Measurements from ENCODE around the gene SLC2A13. TPM values are rescaled to one million over a fixed set of nuclear protein-coding genes. Genes with fewer than 3 reads are reported as not detected.
"Not testable (repeated sequence)": the region's sequence is repeated elsewhere in the genome, so short reads cannot be mapped to it uniquely, and the experiment has no call there.

The SLC2A13 gene
- total RNA-seq, 2 donors from 2014 or later = 6.4 to 16.3 TPM

DNA sequence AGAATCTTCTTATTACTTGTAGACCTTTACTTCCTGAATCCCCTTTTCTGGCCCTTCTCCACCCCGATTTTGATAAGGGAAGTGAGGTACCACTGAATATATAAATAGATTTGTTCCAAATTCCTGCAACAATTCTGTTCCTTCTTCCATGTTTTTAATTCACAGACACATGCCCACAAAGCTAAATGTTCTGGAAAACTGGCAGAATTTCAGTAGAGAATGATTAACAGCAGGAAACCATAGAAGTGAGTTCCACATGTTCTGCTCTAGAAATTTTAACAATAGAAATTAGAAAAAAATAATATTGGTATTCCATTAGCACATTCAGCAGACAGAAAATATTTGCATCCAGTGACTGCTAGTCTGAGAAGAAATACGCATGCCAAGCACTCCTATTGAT, 139.6 kb downstream of the SLC2A13 start:
- no peak for ATAC-seq
- intact Hi-C loops (cut with DNase I) = no loop called here
- no peak for DNase-seq

DNA sequence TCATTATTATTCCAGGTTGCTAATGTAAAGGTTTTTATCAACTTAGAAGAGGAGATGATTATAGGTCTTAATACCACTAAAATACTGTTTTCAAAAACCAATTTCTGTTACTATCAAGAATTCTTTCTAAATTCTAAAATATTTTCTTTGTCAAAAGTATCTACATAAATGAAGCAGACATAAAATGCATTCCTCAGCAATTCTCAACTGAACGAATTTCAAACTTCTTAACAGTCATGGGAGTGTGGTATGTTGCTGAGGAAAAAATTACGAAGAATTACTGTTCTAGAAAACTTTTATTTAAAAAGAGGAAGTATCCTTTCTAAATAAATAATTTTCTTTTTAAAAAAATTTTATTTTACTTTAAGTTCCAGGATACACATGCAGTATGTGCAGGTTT, 146.4 kb downstream of the SLC2A13 start:
- intact Hi-C loops (cut with DNase I) = no loop called here
- no peak for ATAC-seq
- no peak for DNase-seq

DNA sequence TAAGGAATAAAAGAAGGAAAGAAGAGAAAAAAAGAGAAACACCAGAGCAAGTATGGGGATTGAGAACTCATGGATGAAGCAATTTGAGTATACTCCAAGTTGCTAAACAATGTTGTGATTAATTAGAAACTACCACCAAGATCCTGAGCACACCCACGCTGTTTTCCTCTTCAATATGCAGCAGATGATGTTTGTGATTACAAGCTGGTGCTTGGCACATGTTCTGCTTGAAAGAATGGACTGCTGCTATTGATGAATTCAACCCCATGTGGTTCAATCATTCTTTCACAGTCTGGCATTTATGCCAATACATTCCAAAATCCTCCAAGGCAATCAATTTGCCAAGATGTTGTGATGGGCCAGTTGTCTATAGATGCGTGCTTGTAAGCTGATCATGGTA, 146.8 kb downstream of the SLC2A13 start:
- intact Hi-C loops (cut with DNase I) = no loop called here
- ATAC-seq (no peak), DNase-seq (no peak)

DNA sequence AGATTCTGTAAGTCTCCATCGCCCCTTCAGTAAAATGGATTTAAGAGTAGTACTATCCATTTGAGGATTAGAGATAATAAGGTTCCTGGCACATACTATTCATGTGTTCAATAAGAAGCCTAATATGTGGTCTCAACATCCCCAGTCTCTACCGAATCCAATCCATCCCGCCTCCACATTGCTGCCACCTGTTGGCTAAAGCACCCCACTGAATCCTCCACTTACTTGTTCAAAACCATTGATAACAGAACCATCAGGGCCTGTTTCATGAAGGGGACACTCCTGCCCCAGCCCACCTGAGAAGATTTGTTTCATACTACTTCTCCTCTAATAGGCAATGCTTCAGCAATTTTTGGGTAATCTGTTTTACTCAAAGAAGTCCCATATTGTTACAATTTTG, 147.5 kb downstream of the SLC2A13 start:
- DNase-seq (no peak), ATAC-seq (no peak)
- intact Hi-C loops (cut with DNase I) = no loop called here

DNA sequence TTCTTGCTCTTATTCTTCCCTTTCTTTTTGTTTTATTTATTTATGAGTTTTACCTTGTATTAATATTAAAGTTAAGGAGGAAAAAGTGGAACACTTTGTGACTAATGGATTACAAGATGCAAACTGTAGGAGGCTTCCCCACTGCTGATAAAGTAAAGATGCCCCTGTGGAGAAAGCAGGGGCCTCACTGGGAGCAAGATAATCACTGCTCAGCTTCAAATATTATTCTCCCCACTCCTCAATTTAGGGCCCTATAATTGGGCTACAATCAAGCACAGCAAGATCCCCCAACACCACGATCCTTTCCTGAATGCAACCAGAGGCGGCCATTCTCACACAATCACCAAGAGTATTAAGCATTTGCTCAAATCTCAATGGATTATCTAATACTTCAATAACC, 149.2 kb downstream of the SLC2A13 start:
- intact Hi-C loops (cut with DNase I) = no loop called here
- ATAC-seq (no peak), DNase-seq (no peak)

DNA sequence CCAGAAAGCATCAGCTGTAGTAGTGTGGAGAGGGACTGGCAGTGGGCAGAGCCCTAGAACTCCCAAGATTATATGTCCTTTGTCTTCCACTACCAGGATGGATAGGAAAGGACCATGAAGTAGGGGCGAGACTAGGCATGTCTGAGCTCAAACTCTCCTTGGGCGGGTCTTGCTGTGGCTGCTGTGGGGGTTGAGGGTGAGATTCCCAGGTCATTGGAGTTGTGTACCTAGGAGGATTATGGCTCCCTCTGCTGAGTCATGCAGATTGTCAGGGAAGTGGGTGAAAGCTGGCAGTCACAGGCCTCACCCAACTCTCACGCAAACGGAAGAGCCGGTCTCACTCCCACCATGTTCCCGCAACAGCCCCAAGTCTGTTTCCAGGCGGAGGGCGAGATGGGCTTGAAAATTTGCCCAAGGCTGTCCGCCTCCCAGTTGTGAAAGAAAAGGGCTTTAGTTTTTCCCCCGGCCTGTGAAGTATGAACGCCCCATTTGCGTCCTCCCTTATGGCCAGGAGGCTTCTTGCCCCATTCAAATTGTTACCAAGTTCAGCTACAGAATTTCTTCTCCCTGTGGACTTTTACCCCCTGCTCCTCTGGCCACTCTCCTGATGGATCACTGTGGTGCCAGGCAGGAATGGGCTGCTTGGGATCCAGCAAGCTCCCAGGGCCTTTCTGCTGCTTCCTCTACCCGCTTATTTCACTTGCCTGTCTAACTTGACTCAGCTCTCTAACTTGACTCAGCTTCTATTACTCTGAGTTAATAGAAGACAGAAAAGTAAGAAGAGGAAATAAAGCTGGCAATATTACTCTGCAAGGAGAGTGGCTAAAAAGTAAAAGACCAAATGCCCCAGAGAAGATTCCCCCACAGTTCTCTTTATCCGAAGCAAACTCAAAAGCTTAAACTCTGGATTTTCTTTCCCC, 159.3 kb downstream of the SLC2A13 start:
- intact Hi-C loops (cut with DNase I) = no loop called here
- DNase-seq (no peak), ATAC-seq (no peak)

DNA sequence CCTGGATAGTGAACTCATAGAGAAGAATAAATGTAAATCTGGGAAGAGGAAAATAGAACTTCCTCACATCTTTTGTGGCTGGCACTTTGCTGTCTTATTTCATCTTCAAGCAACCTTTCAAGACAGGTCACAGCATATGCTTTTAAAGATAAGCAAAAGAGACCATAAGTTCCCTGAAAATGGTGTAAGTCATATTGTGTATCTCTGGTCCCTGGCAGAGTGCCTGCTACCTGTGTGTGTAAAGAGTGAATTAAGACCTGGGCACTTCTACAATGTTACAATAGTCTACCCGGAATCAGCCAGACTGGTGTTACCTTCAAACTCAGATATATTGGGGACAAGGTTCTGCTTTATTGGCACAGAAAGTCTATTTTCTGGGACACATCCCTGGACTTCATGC, 168.8 kb downstream of the SLC2A13 start:
- no peak for ATAC-seq
- intact Hi-C loops (cut with DNase I) = no loop called here

DNA sequence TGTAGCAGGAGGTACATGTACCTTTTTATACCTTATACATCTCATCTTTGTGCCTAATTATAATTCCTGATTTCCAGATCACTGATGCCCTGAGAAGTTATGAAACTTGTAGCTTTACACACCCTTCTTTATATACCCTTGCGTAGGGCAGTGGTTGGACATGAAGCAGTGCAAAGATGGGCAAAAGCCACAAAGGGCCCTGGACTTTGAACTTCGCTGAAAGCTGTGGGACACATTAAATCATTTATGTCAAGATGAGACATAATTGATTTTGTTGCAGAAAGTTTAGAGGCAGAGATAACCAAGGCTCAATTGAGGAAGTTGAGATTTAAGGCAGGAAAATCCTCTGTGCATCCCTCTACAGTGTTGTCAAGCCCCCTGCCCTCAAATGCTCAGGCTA, 170.0 kb downstream of the SLC2A13 start:
- intact Hi-C loops (cut with DNase I) = no loop called here
- ATAC-seq (no peak), DNase-seq (no peak)

More for the DNA sequence above, 168.8 kb downstream of the SLC2A13 start:
- no peak for DNase-seq

DNA sequence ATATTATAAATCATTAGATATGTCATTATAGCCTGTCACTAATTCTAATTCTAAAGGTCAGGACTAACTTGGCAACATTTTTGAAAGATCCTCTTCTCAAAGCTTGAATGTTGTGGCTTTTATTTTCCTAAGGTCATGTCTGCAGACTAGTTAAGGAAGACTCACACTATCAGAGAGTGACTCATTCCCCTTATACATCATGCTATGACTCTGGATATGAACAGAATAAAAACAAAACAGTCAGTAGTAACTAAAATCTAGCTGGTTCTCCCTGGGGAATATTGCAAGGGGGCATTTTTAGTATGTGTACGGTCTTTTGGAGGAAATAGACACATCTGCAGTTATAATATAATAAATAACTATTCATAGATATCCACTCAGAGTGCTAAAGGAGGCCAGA, 170.6 kb downstream of the SLC2A13 start:
- intact Hi-C loops (cut with DNase I) = no loop called here
- DNase-seq (no peak), ATAC-seq (peak in 1 of 2 donors; percentile 79)

DNA sequence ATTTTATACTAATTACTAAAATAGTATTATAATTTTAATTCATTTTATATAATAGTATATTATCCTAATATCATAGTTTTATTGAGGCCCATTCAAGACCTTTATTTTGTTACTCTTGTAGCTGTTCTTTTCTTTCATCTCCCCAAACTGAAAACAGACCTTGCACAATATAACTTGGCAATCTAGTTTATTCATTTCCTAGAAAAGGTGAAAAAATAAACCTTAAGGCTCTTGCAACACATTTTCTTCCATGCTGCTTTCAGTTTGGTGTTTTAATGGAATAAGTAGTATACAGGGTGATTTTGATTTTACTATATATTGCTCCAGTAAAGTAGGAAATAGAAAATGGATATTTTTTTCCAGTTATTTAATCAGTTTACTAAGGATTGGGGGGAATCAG, 174.0 kb downstream of the SLC2A13 start:
- DNase-seq (no peak), ATAC-seq (peak in 1 of 2 donors; percentile 33)
- intact Hi-C loops (cut with DNase I) = no loop called here

DNA sequence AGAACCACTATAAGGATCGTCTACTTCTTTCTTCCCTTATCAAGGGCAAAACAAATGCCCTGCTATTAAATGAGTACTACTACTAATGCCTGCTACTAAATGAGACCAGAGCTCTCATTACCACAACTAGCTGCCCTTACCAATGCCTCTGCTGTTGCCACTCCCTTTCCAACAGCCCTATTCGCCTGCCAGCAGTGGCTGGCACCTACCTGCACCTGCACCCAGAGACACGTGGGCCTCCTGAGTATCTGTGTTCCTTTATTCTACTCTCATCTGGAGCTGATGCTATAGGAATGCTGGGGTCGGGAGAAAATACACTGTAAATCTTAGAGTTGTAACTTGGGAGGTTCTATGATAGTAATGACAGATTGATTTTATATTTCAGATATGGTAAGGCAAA, 174.7 kb downstream of the SLC2A13 start:
- intact Hi-C loops (cut with DNase I) = no loop called here
- DNase-seq (no peak), ATAC-seq (no peak)

DNA sequence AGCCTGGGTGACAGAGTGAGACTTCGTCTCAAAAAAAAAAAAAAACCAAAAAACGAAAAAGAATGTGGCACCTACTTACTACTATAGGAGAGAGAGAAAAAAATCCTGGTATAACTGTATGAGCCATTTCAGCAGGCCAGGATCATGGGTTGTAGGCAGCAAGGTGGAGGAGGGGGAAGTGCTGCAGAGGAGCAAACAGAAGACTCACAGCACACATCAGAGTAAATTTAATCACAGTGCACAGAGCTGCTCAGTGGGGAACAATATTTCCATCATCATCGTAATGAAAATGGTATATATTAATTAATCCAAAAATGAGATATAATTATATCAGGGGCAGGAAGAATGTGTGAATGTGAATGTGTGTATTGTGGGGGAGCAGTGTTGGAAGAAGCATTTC, 175.8 kb downstream of the SLC2A13 start:
- intact Hi-C loops (cut with DNase I) = no loop called here
- DNase-seq (no peak), ATAC-seq (no peak)

DNA sequence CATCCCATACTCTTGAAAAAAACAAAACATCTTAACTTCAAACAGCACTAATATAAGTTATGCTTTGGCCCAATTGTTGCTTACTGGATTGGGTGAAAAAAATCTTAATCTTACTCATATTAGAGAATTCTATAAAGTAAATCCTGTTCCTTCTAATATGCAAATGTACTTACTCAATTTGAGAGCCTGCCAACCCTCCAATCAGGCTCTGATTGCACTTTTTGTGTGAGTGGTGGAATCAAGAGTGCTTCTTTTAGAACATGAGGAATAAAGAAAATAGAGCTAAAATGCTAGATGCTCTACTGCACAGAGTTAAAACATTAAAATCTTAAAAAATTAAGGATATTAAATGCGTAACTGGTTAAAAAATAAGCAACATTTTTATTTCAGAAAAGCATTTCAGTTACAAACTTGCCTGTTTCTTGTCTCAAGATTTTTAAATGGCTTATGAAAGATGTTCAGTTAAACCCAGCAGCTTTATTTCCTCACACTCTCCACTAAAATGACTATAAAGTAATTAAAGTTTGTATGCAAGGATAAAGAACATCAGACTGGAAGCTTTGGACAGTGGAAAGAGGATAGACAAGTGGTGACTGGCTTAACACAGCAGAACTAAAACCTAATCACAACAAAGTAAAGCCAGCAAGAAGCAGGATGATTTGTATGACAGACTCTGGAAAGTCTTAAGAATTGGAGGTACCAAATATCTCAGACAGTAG, 177.5 kb downstream of the SLC2A13 start:
- DNase-seq = no peak
- no peak for ATAC-seq
- intact Hi-C loops (cut with DNase I) = no loop called here

DNA sequence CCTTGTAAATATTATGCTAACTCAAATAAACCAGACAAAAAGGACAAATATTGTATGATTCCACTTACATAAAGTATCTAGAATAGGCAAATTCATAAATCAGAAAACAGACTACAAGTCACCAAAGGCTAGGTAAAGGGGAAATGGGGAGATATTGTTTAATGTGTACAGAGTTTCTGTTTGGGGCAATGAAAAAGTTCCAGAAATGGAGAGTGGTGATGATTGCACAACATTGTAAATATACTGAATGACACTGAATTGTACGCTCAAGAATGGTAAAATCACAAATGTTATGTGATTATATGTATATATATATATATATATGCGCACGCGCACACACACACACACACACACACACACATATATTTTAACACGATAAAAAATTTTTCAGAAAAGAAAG, 182.5 kb downstream of the SLC2A13 start:
- intact Hi-C loops (cut with DNase I) = no loop called here
- ATAC-seq = no peak
- no peak for DNase-seq

DNA sequence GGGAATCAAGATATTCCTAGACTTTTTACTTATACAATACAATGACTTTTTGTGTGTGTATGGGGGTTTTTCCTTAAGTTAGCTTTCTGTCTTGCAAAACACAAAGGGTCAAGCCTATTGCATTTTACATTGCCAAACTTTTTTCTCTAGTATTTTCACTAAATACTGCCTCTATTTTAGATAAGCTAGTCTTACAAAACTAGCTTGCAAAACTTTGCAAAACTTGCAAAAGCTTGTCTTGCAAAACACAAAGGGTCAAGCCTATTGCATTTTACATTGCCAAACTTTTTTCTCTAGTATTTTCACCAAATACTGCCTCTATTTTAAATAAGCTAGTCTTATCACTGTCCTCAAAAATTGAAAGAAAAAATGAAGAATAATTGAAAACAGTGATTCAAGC, 183.3 kb downstream of the SLC2A13 start:
- intact Hi-C loops (cut with DNase I); DNase-seq: not testable (repeated sequence)
- ATAC-seq = peak; percentile 38 to 57

DNA sequence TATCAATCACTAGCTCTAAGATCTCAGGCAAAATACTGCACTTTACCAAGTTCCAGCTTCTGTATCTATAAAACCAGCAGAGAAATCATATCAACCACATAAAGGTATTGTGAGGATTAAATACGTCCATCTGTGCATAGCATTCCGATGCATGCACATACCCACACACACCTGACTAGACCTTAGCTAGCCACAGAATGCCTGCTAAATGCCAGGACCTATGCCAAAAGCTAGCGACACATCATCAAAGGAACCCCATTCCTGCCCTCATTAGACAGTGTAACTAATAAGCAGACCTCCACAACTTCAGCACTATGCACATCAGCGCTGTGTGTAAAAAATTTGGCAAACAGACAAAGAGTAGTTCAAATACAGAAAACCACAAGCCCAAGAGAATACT, 185.2 kb downstream of the SLC2A13 start:
- DNase-seq = no peak
- ATAC-seq = no peak
- intact Hi-C loops (cut with DNase I) = no loop called here

DNA sequence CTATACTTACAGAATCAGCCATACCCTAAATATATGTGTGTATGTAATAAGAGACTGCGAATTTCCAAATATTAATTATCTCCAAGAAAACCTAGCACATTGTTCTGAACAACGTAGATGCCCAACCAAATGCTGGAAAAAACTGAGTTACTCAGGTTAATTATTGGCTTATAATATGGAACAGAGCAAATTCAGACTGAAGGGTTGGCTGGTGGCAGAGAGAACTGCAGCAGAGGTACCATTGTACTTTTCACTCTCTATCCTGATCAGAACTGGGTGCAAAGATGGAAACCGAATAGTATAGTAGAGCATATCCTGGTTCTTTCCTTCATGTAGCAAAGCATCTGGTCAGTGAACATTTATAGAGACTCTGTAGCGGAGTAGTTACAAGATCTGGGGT, 185.7 kb downstream of the SLC2A13 start:
- ATAC-seq (no peak), DNase-seq (no peak)
- intact Hi-C loops (cut with DNase I) = no loop called here

DNA sequence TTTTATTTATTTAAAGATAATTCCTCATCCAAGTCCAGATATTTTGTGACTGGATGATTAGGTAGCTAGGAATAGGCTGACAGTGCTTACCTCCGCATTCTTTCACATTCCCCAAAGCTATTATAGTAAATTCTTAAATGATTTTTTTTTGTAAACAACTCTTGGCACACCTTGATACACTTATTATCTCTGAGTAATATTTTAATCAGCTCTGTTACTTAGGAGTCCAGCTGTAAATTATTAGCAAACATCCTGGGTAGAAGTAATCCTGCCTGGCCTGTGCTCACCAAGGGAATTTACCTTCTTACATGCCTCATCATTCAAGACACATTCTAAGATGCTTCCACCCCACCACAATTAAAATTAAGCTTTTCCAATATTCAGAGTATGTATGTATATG, 186.1 kb downstream of the SLC2A13 start:
- peak in 1 of 2 donors; percentile 81 for ATAC-seq
- DNase-seq = no peak
- intact Hi-C loops (cut with DNase I) = no loop called here

DNA sequence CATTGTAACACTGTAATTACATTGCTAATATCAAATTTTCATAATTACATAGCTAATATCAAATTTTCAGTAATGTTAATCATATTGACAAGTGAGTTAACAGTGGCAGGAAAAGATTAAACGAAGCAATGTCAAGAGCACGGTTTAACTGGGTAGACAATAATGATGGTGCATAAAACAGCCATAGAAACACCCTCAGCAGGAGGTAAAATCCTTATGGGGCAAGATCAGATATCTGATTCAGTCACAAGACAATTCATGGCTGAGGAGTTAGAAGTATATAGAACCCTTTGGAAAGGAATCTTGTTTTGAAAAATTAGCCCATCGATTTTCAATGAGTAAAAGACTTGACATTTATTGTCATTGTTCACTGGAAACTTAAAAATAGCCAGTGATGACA, 190.6 kb downstream of the SLC2A13 start:
- ATAC-seq = no peak
- intact Hi-C loops (cut with DNase I) = no loop called here
- no peak for DNase-seq

DNA sequence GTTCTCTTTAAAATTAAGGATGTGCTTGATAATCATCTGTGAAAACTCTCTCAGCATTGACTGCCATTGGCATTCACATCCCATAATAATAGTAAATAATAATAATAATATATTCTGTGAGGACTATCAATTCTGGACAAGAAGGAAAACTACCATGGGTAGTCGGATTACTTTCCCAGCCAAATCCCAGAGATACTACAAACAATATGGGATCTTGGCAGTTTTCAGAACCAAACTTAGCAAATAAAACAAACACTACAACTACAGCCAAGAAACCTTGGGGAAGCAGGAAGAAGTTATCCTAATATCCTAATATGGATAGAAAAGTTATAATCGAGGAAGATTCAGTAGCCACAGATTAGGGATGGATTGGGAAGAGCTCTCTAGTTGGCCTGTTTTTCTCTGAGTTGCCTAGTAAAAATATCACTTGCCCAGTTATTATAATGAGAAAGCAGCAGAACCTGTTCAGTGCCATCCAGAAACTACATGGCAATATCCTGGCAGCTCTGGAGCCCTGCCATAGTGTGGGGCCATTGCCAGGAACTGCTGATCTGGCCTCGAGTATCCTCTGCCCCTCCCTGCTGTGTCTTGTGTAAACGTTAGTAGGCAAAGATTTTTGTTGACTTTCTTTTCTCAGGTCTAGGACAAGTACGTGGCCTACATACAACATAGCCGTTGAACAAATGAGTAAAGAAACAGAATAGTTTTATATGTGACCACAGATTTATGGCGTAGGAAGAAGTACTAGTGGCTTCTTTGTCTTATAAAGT, 193.5 kb downstream of the SLC2A13 start:
- ATAC-seq (no peak), DNase-seq (no peak)
- intact Hi-C loops (cut with DNase I) = no loop called here
